ENCODE data around the gene TMEM208.

TMEM208 gene

DNA sequence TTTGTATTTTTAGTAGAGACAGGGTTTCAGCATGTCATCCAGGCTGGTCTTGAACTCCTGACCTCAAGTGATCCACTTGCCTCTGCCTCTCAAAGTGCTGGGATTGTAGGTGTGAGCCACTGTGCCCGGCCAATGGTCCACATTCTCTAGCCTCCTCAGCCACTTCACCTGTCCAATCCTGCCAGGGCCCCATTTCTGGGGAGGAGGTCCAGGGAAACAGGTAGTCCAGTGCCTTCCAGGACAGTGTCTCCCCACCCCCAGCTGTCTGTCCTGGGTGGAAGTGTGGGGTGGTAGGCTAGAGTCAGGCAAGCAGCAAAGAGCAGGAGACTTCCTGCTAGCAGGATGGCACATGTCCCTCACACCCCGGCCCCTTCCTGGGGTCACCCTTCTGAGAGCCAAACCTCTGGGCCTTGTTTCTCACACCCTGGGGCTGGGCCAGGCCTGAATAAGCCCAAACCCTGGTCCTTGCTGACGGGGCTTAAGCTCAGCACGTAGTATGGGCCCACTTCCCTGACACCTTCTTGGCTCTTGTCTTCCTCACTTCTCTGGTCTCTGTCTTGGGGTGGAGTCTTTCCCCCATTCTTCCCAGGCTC is 15.3 kb downstream of the TMEM208 start:
- Mint-ChIP-seq H3K4me1 (peaks cover 18% of the 10 kb centered on the region), H3K27me3 (no peaks in the 10 kb centered on the region), H3K36me3 (peaks cover 12% of the 10 kb centered on the region), H3K27ac (no peak overlapping the region), H3K4me3 (no peak overlapping the region), H3K9me3 (no peaks in the 10 kb centered on the region)
- ATAC-seq (ENCODE audit: low read depth) (no peak), DNase-seq (ENCODE audit: low spot score in 2 of 2) (no peak)

DNA sequence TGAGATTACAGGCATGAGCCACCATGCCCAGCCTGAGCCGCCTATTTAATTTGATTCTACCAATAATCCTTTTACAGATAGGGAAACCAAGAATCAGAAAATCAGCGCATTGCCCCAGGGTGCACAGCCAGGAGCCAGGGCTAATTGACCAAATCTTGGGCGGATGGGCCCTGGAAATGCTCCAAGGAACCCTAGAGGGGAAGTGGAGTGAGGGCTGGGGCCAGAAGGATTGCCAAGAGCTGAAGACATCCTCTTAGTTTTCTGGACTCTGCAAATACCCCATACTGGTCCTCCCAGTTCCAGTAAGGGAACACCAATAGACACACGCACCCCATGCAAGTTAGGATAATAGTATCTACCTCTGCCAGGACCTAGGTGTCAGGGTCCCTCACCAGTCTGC is 16.6 kb downstream of the TMEM208 start:
- no peak for DNase-seq (ENCODE audit: low spot score in 2 of 2)
- ATAC-seq (ENCODE audit: low read depth), result no peak
- Mint-ChIP-seq H3K4me1 (peaks cover 27% of the 10 kb centered on the region), H3K4me3 (no peak overlapping the region), H3K36me3 (peaks cover 2% of the 10 kb centered on the region), H3K9me3 (no peaks in the 10 kb centered on the region), H3K27me3 (no peaks in the 10 kb centered on the region), H3K27ac (peak overlapping the region; percentile 53)

DNA sequence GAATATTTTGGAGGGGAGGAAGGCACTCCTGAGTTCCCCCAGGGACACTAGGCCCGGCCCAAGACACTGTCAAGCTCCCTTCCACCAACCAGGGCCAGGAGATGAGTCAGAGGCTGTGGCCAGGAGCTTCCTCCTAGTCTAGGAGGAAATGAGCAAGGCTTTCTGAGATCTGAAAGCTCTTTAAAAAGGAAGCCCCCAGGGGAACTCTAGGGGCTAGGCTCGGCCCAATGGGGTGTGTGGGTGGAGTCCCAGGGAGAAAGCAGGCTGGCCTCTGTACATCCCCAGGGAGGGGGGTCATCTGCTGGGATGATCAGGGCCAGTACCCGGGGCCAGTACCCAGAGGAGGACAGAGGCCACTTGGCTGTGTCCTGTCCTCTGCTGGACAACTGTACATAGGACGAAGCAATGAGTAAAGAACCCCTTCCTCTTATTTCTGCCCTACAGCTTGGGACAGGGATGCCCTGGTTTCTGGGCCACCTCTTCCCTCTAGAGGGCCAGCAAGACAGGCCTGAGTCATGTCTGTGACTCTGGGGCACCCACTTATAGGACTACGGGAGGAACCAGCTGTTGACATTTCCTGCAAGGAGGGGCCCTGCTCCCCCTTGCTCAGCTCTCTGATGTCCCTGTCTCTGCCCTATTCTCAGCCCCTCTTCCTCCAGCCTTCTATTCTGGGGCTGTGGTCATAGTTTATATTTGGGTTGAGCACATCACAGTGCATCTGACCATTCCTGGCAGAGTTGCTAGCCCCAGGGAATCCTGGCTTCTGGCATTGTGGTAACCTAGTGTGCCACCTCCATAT is 17.7 kb downstream of the TMEM208 start:
- Mint-ChIP-seq H3K9me3 (no peaks in the 10 kb centered on the region), H3K4me3 (peak overlapping the region; percentile 72), H3K27ac (peak overlapping the region; percentile 53), H3K27me3 (peaks cover 3% of the 10 kb centered on the region), H3K36me3 (no peaks in the 10 kb centered on the region), H3K4me1 (peaks cover 31% of the 10 kb centered on the region)
- peak; percentile 63 to 68 for DNase-seq (ENCODE audit: low spot score in 2 of 2)
- ATAC-seq (ENCODE audit: low read depth), result peak; percentile 72

DNA sequence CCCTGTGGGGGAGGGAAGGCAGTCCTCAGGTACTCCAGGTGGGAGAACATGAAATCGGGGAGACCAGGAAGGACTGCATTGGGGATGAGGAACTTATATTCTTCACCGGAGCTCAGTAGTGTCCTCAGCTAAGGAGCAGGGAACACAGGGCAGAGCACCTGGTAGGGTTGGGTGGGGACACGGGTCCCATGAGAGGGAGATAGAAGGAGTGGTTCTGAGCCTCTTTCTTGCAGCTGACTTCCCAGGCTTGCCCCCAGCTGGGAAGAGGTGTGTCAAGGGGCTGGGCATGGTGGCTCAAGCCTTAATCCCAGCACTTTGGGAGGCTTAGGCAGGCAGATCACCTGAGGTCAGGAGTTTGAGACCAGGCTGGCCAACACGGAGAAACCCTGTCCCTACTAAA is 18.3 kb downstream of the TMEM208 start:
- Mint-ChIP-seq H3K4me1 (peaks cover 34% of the 10 kb centered on the region), H3K4me3 (peak overlapping the region; percentile 72), H3K27me3 (peaks cover 8% of the 10 kb centered on the region), H3K36me3 (no peaks in the 10 kb centered on the region), H3K27ac (peak overlapping the region; percentile 53), H3K9me3 (no peaks in the 10 kb centered on the region)
- ATAC-seq (ENCODE audit: low read depth) (no peak), DNase-seq (ENCODE audit: low spot score in 2 of 2) (no peak)

DNA sequence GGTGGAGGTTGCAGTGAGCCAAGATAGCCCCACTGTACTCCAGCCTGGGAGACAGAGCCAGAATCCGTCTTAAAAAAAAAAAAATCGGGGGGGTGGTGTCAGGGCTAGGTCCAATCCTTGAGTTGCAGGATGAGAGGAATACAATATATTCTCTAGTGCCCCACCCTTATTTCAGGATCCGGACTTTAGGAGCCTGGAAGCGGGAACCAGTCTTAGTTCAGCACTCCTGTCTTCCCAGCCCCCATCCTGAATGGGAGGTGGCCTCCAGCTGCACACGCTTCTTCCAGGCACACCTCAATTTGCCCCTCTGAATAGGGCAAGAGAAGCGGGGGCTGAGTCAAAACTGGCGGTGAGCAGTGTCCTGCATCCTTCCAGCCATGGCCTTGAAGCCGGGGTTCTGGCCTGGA is 18.7 kb downstream of the TMEM208 start:
- no peaks in the 10 kb centered on the region for H3K36me3 Mint-ChIP-seq
- DNase-seq (ENCODE audit: low spot score in 2 of 2), result no peak
- no peaks in the 10 kb centered on the region for H3K9me3 Mint-ChIP-seq
- H3K27me3 Mint-ChIP-seq, result peaks cover 9% of the 10 kb centered on the region
- no peak overlapping the region for H3K27ac Mint-ChIP-seq
- ATAC-seq (ENCODE audit: low read depth), result no peak
- H3K4me3 Mint-ChIP-seq, result peak overlapping the region; percentile 81
- H3K4me1 Mint-ChIP-seq, result peaks cover 35% of the 10 kb centered on the region

DNA sequence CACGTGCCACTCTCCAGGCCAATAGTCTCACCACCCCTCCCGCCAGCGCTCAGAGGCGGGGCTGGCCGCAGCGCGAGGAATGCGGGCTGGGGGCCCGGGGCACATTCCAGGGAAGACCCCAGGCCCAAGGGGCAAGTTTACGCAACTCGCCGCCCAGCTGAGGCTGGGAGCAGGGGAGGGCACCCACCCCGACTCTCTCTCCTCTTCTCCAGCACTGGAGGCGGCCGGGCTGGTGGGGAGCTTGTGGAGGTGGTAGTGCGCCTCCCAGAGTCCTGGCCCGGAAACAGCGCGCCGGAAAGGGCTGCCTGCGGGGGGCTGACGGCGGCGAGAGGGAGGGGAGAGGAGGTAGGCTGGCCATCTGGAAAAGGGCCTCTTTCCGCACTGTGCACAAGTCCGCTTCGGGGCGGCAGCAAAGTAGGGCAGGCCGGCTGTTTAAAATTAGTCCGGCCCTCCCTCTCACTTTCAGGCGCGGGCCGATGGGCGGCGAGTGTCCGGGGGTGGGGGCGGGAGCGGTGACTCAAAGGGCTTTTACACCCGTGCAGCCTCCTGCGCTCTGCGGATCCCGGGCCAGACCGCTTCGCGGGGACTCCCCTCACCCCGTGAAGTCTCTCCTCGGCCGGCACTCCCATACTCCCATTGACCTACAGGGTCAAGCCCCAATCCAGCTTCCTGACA is 19.3 kb downstream of the TMEM208 start:
- peaks cover 35% of the 10 kb centered on the region for H3K4me1 Mint-ChIP-seq
- ATAC-seq (ENCODE audit: low read depth), result no peak

DNA sequence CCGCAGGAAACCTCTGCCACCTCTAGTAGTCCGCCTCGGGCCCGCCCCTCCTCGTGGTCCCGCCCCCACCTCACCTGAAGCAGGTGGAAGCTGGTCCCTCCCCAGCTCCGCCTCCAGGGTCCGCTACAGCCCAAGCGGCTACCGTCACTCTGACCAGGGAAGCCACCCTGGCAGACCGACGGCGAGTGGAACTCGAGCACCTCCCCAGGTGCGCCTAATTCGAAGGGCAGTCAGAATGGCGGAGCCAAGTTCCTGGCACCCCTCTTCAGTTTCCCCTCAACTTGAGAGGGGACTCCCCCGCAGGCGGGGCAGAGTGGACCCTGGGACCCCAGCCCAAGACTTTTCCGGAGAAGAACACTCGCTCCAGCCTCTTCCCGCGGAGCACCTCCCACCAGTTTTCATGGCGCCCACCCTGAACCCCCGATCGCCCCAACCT is 19.8 kb downstream of the TMEM208 start:
- H3K4me3 Mint-ChIP-seq, result peak overlapping the region; percentile 81
- H3K9me3 Mint-ChIP-seq, result no peaks in the 10 kb centered on the region
- H3K27ac Mint-ChIP-seq, result peak overlapping the region; percentile 25
- DNase-seq (ENCODE audit: low spot score in 2 of 2), result peak in 1 of 2 donors; percentile 21
- peaks cover 11% of the 10 kb centered on the region for H3K27me3 Mint-ChIP-seq
- no peaks in the 10 kb centered on the region for H3K36me3 Mint-ChIP-seq
- H3K4me1 Mint-ChIP-seq, result peaks cover 35% of the 10 kb centered on the region
- ATAC-seq (ENCODE audit: low read depth), result peak; percentile 2

More for the DNA sequence above, 19.3 kb downstream of the TMEM208 start:
- Mint-ChIP-seq H3K36me3 (no peaks in the 10 kb centered on the region), H3K27ac (no peak overlapping the region), H3K9me3 (no peaks in the 10 kb centered on the region), H3K27me3 (peaks cover 9% of the 10 kb centered on the region), H3K4me3 (peak overlapping the region; percentile 81)
- peak; percentile 21 to 53 for DNase-seq (ENCODE audit: low spot score in 2 of 2)

DNA sequence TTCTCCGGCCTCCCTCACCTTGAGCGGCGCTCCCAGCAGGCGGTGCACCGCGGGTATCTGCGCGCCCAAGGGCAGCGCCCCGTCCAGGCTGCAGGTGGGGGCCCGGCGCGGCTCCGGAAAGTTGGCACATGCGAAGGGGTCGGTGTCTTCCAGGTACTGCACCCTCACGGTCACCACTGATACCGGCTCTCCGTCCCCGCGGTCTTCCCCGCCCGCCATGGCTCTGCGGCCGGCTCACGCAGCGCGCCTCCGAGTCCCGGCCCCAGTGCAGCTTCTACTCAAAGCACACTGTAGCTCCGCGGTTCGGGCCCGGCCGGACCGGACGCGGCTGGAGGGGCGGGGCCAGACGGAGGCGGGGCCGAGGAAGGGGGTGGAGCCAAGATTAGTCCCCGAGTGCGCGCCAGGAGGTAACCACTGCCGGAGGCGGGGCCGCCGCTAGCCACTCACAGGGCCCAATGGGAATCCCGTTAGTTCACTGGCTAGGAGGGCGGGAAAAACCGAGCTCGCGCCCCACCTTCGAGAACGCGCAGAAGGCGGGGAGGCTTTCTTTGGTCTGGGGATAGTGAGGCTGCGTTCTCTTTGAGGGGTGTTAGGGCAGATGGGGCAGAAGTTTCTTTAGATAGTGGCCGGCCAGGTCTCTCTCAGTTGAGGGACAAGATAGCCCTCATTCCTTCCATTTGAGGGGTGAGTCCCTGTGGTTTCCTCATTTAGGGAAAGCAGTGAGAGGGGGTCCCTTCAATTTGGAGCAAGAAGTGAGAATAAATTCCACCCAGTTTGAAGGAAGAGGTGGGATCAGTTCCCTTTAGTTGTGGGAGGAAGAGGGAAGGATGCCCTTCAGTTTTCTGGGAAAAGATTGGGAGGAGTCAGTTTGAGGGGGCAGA is 20.5 kb downstream of the TMEM208 start, which contains the start of gene FHOD1:
Gene FHOD1 (minus strand): TSS at position 290 of the 881 bp plus-strand sequence. CDS start 71 bp downstream, at position 219.
- Mint-ChIP-seq H3K36me3 (no peaks in the 10 kb centered on the region), H3K4me1 (peaks cover 35% of the 10 kb centered on the region), H3K27ac (peak within 1 kb of the TSS; percentile 68), H3K27me3 (peaks cover 11% of the 10 kb centered on the region), H3K4me3 (peak within 1 kb of the TSS; percentile 81), H3K9me3 (no peaks in the 10 kb centered on the region)
- ATAC-seq (ENCODE audit: low read depth) (peak; percentile 73), DNase-seq (ENCODE audit: low spot score in 2 of 2) (peak; percentile 98 to 100)

DNA sequence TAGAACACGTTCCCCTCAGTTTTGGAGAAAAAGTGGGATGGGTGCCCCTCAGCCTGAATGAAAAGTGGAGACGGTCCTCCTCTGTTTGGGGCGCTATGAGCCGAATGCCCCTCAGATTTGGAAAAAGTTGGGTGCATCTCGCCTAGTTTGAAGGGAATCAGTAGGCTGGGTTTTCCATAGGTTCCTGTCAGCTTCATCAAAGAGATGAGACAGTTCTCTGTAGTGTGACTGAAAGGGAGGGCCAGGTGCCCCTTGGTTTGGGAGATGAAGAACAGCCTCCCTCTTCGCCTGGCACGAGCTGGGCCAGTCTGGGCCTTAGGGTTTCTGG is 21.1 kb downstream of the TMEM208 start:
- H3K36me3 Mint-ChIP-seq, result no peaks in the 10 kb centered on the region
- H3K4me1 Mint-ChIP-seq, result peaks cover 33% of the 10 kb centered on the region

DNA sequence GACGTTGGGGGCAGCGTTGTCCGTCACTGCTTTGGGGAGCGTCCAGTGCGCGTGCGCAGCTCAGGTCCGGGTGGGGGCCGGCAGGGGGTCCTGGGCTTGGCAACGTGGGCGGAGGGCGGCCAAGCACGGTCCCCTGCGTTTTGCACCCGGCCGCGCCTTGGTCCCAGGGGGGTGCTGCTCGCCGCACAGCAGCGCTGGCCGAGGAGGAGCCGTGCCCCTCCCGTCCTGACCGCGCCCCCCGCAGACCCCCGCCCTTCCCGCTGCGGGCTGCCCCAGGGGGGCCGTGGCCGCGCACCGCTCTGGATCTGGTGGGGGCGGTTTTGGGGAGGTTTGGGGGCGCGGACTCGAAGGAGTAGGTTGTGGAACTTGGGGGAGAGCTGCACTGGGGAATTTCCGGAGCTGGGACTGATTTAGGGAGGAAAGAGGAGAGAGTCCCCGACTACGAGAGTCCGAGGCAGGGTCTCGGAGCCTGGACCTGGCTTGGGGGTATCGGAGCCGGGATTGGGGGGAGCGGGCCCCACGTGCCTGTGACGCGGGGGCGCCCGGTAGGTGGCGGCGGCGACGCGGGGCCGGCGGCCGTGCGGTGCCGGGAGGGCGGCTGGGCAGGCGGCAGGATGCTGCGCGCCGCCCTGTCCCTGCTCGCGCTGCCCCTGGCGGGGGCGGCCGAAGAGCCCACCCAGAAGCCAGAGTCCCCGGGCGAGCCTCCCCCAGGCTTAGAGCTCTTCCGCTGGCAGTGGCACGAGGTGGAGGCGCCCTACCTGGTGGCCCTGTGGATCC is 21.7 kb downstream of the TMEM208 start, which contains the start of gene SLC9A5:
Gene SLC9A5 (plus strand): TSS at position 579 of the 777 bp plus-strand sequence. CDS start 36 bp downstream, at position 615.
- ATAC-seq (ENCODE audit: low read depth) (no peak), DNase-seq (ENCODE audit: low spot score in 2 of 2) (peak; percentile 15 to 39)
- Mint-ChIP-seq H3K9me3 (no peaks in the 10 kb centered on the region), H3K36me3 (no peaks in the 10 kb centered on the region), H3K27ac (peak within 1 kb of the TSS; percentile 68), H3K4me1 (peaks cover 33% of the 10 kb centered on the region), H3K27me3 (peaks cover 11% of the 10 kb centered on the region), H3K4me3 (peak within 1 kb of the TSS; percentile 81)

More for the DNA sequence above, 21.1 kb downstream of the TMEM208 start:
- H3K4me3 Mint-ChIP-seq, result peak overlapping the region; percentile 81
- no peaks in the 10 kb centered on the region for H3K9me3 Mint-ChIP-seq
- H3K27ac Mint-ChIP-seq, result peak overlapping the region; percentile 68
- H3K27me3 Mint-ChIP-seq, result peaks cover 11% of the 10 kb centered on the region
- ATAC-seq (ENCODE audit: low read depth) (no peak), DNase-seq (ENCODE audit: low spot score in 2 of 2) (peak in 1 of 2 donors; percentile 40)

DNA sequence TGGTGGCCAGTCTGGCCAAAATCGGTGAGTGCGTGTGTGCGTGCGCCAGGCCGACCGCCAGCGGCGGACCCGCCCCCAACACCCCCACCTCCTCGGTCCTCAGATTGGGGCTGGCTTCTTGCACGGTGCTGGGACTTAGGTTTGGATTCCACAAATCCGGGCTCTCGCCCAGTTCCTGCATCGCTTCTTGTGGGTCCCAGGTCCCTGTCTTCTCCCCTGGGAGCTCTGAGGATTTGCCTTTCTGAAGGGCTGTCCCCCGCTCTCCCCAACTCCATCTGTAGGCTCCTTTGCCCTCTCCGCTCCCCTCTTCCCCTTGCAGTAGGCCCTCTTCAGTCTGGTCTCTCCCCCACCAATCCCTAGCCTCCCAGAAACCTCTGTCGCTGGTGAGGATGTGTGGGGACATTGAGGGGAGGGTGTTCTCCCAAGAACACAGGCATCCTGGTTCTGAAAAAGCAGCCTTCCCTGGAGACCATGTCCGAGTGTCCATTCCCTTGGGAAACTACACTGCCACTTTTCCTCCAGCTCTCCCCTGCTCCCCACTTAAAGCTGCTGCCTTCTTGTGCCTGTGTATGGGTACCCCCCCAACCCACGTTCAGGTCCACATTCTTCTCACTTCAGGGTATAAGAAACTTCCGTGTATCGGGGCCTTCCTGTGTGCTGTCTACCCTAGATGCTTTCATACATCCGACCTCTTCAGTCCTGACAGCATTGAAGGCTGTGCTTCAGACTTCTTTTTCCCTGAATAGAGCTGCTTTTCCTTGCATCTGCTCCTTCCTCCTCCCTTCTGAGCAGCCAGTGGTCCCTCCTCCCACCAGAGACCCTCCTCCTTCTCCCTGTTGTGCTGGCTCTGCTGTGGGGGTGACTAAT is 22.5 kb downstream of the TMEM208 start:
- Mint-ChIP-seq H3K4me3 (peak overlapping the region; percentile 78), H3K27ac (no peak overlapping the region), H3K27me3 (peaks cover 11% of the 10 kb centered on the region), H3K4me1 (peaks cover 28% of the 10 kb centered on the region), H3K9me3 (no peaks in the 10 kb centered on the region), H3K36me3 (no peaks in the 10 kb centered on the region)
- ATAC-seq (ENCODE audit: low read depth), result no peak
- no peak for DNase-seq (ENCODE audit: low spot score in 2 of 2)

DNA sequence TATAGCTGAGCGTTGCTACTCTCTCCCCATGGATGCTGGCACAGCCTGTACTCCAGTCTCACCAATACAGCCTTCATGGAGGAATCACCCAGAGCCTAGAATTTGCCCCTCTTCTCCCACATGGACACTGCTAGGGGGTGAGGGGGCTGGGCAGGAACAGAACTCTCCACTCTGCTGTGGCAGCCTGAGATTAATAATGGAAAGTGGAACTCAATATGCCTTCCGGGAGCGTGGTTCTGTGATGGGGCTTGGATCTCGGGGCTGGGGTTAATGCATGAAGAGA is 23.1 kb downstream of the TMEM208 start:
- no peak for DNase-seq (ENCODE audit: low spot score in 2 of 2)
- Mint-ChIP-seq H3K27ac (no peak overlapping the region), H3K9me3 (no peaks in the 10 kb centered on the region), H3K4me1 (peaks cover 25% of the 10 kb centered on the region), H3K27me3 (peaks cover 11% of the 10 kb centered on the region), H3K36me3 (no peaks in the 10 kb centered on the region), H3K4me3 (peak overlapping the region; percentile 78)
- ATAC-seq (ENCODE audit: low read depth), result no peak

All from memory B cell (primary cell).